GM23338 (cell line): ENCODE measurements around the gene USP15. TPM values are rescaled to one million over a fixed set of nuclear protein-coding genes. Genes with fewer than 3 reads are reported as not detected.

Experiments used
- ATAC-seq: fragments of 200-7000 bp; cut with Tn5 transposase; 3 replicates; pipeline ENCODE4 v1.9.1; 2020
- DNase-seq: peaks from one replicate; pipeline ENCODE4 v3.0.0-alpha.2; 2015; ENCODE audit warnings: low spot score
- H2AFZ ChIP-seq: fragments of 200-600 bp; sonication (generic); 2 replicates; pipeline ENCODE4 v1.8.0; 2016; ENCODE audit warnings: antibody characterized with exemption, mild to moderate bottlenecking, moderate library complexity
- H3F3A ChIP-seq: fragments of 200-600 bp; sonication (generic); replicated peaks from 2 replicates; pipeline ENCODE4 v1.8.0; 2017; ENCODE audit warnings: antibody characterized with exemption, mixed run types, low read depth
- H3K27ac ChIP-seq: fragments of 200-600 bp; sonication (generic); 2 replicates; pipeline ENCODE4 v1.6.1; 2016; ENCODE audit warnings: low read depth
- H3K27me3 ChIP-seq: fragments of 200-600 bp; sonication (generic); 2 replicates; pipeline ENCODE4 v1.8.0; 2016; ENCODE audit warnings: mild to moderate bottlenecking, mixed run types, moderate library complexity; ENCODE audit not compliant: insufficient read depth
- H3K36me3 ChIP-seq: fragments of 200-600 bp; sonication (generic); 2 replicates; pipeline ENCODE4 v1.8.0; 2016; ENCODE audit warnings: mild to moderate bottlenecking; ENCODE audit not compliant: insufficient read depth
- H3K4me1 ChIP-seq: fragments of 200-600 bp; sonication (generic); 2 replicates; pipeline ENCODE4 v1.8.0; 2016; ENCODE audit warnings: mild to moderate bottlenecking, moderate library complexity; ENCODE audit not compliant: insufficient read depth
- H3K4me2 ChIP-seq: fragments of 200-600 bp; sonication (generic); 2 replicates; pipeline ENCODE4 v1.7.1; 2017; ENCODE audit warnings: mixed run types
- H3K4me3 ChIP-seq: fragments of 200-600 bp; sonication (generic); 2 replicates; pipeline ENCODE4 v1.6.1; 2016; ENCODE audit warnings: mixed run types
- H3K79me2 ChIP-seq: fragments of 200-600 bp; sonication (generic); replicated peaks from 2 replicates; pipeline ENCODE4 v1.8.0; 2017; ENCODE audit warnings: mild to moderate bottlenecking; ENCODE audit not compliant: insufficient read depth
- H3K9me2 ChIP-seq: fragments of 200-600 bp; sonication (generic); 2 replicates; pipeline ENCODE4 v1.8.0; 2017; ENCODE audit not compliant: insufficient read depth
- H4K20me1 ChIP-seq: fragments of 200-600 bp; sonication (generic); replicated peaks from 2 replicates; pipeline ENCODE4 v1.8.0; 2017; ENCODE audit warnings: mild to moderate bottlenecking; ENCODE audit not compliant: insufficient read depth
- H3K27ac Mint-ChIP-seq: 2 replicates; pipeline ENCODE4 v1.8.0; 2020; ENCODE audit warnings: inconsistent platforms, mild to moderate bottlenecking, moderate library complexity, mixed read lengths
- H3K27me3 Mint-ChIP-seq: 3 replicates; pipeline ENCODE4 v1.8.0; 2022; ENCODE audit warnings: low read depth, mild to moderate bottlenecking, moderate library complexity, mixed read lengths, inconsistent platforms; ENCODE audit not compliant: insufficient read depth, poor library complexity
- H3K36me3 Mint-ChIP-seq: 3 replicates; pipeline ENCODE4 v1.8.0; 2021; ENCODE audit warnings: low read depth, mild to moderate bottlenecking, inconsistent platforms, moderate library complexity, mixed read lengths
- H3K4me1 Mint-ChIP-seq: 3 replicates; pipeline ENCODE4 v1.8.0; 2020; ENCODE audit warnings: mild to moderate bottlenecking, inconsistent platforms, mixed read lengths
- H3K4me3 Mint-ChIP-seq: 3 replicates; pipeline ENCODE4 v1.8.0; 2021; ENCODE audit warnings: moderate library complexity, mild to moderate bottlenecking, inconsistent platforms, mixed read lengths
- H3K9me3 Mint-ChIP-seq: 3 replicates; pipeline ENCODE4 v1.8.0; 2020; ENCODE audit warnings: moderate library complexity, mild to moderate bottlenecking, inconsistent platforms, mixed read lengths
- CREB1 ChIP-seq: fragments of 250-450 bp; sonication (Bioruptor Pico); IDR thresholded peaks from 2 replicates; pipeline ENCODE4 v1.5.0; 2020; ENCODE audit warnings: low read depth, mild to moderate bottlenecking, moderate library complexity
- EZH2 ChIP-seq: fragments of 200-600 bp; sonication (generic); IDR thresholded peaks from one replicate; pipeline ENCODE4 v1.8.0; 2017; ENCODE audit warnings: antibody characterized with exemption, mild to moderate bottlenecking, low read depth; ENCODE audit not compliant: unreplicated experiment
- EZH2phosphoT487 ChIP-seq: fragments of 200-600 bp; sonication (generic); IDR thresholded peaks from one replicate; pipeline ENCODE4 v1.8.1; 2018; ENCODE audit warnings: antibody characterized with exemption; ENCODE audit not compliant: unreplicated experiment
- JUNB ChIP-seq: IDR thresholded peaks from one replicate; pipeline ENCODE4 v1.6.1; 2016; ENCODE audit warnings: antibody characterized with exemption; ENCODE audit not compliant: unreplicated experiment
- POLR2AphosphoS5 ChIP-seq: IDR thresholded peaks from 2 replicates; pipeline ENCODE4 v1.6.1; 2016; ENCODE audit warnings: antibody characterized with exemption, low read depth
- STAT1 ChIP-seq: IDR thresholded peaks from one replicate; pipeline ENCODE4 v1.6.1; 2016; ENCODE audit warnings: antibody characterized with exemption; ENCODE audit not compliant: unreplicated experiment
- ZNF331 ChIP-seq: fragments of 250-450 bp; sonication (Bioruptor Pico); IDR thresholded peaks from 2 replicates; pipeline ENCODE4 v1.5.0; 2020; ENCODE audit warnings: low read depth, mild to moderate bottlenecking, moderate library complexity
- polyA plus RNA-seq: library from polyadenylated mRNA; unstranded; fragments of >200 nt; fragmentation: Nextera tagmentation; extraction: Ambion mirVana; gene quantifications from 2 replicates; pipeline ENCODE4 v1.2.1, GENCODE V29; 2016
- total RNA-seq: library from RNA; depleted of rRNA; stranded (reverse); fragments of >200 nt; shearing (Covaris generic); gene quantifications from 2 replicates; pipeline ENCODE4 v1.2.3, GENCODE V29; 2014
- TF ChIP-seq, protein P1 (sequence below), 2 experiments: fragments of 200-600 bp in 1 of 2; sonication (generic) in 1 of 2; conservative IDR thresholded peaks; 2 replicates each; pipeline versions ENCODE4 v1.5.1 to v1.6.1; 2016 to 2017; ENCODE audit warnings: antibody characterized with exemption in 2 of 2, low read depth in 2 of 2, mild to moderate bottlenecking in 2 of 2, moderate library complexity in 1 of 2
- TF ChIP-seq, protein P2 (sequence below): IDR thresholded peaks from 2 replicates; pipeline ENCODE4 v1.6.1; 2016; ENCODE audit warnings: antibody characterized with exemption

The USP15 gene
- total and polyA plus RNA-seq, 2 experiments from 2014 or later, result 29.5 to 60.3 TPM

DNA sequence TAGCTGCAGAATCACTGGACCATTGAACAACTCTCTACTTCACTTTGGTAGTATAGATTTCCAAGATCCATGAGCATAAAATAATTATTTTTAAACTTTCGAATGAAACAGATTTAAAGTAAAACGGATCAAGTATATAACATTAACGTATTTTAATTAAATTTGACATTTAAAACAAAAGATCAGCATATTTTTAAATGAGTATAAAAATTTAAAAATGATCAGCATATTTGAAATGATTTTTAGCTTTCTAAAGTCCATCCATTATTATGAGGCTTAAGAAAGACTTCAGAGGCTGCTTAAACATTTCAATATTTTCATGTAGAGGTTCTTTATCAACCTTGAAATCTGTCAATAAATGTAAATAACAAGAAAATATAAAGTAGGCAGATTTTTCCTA is 5.2 kb upstream of the USP15 start:
- TF ChIP-seq, protein P1, sequence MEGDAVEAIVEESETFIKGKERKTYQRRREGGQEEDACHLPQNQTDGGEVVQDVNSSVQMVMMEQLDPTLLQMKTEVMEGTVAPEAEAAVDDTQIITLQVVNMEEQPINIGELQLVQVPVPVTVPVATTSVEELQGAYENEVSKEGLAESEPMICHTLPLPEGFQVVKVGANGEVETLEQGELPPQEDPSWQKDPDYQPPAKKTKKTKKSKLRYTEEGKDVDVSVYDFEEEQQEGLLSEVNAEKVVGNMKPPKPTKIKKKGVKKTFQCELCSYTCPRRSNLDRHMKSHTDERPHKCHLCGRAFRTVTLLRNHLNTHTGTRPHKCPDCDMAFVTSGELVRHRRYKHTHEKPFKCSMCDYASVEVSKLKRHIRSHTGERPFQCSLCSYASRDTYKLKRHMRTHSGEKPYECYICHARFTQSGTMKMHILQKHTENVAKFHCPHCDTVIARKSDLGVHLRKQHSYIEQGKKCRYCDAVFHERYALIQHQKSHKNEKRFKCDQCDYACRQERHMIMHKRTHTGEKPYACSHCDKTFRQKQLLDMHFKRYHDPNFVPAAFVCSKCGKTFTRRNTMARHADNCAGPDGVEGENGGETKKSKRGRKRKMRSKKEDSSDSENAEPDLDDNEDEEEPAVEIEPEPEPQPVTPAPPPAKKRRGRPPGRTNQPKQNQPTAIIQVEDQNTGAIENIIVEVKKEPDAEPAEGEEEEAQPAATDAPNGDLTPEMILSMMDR (conservative IDR thresholded peaks at IDR 0.05; ENCODE audit: low read depth in 2 of 2), result no peak
- no peak for TF ChIP-seq STAT1
- no peak for TF ChIP-seq EZH2
- Histone ChIP-seq H3K4me1 (peaks cover 7% of the 10 kb centered on the region; the same call in 1 of the 2 replicates), H3K27me3 (no peaks in the 10 kb centered on the region), H3K79me2 (no peaks in the 10 kb centered on the region), H3K36me3 (no peaks in the 10 kb centered on the region), H3K27ac (no peak overlapping the region), H3K4me3 (no peak overlapping the region), H4K20me1 (no peaks in the 10 kb centered on the region), H3K4me2 (no peak overlapping the region), H3K9me2 (peaks cover 8% of the 10 kb centered on the region), H2AFZ (no peak overlapping the region), H3F3A (no peaks in the 10 kb centered on the region)
- no peaks in the 10 kb centered on the region for H3K9me3 Mint-ChIP-seq
- H3K27ac Mint-ChIP-seq, result no peak overlapping the region
- ATAC-seq, result no peak
- H3K4me3 Mint-ChIP-seq, result no peak overlapping the region
- peaks cover 6% of the 10 kb centered on the region for H3K27me3 Mint-ChIP-seq
- H3K36me3 Mint-ChIP-seq, result no peaks in the 10 kb centered on the region
- DNase-seq, result no peak
- H3K4me1 Mint-ChIP-seq, result peaks cover 6% of the 10 kb centered on the region; the same call in 1 of the 3 replicates

DNA sequence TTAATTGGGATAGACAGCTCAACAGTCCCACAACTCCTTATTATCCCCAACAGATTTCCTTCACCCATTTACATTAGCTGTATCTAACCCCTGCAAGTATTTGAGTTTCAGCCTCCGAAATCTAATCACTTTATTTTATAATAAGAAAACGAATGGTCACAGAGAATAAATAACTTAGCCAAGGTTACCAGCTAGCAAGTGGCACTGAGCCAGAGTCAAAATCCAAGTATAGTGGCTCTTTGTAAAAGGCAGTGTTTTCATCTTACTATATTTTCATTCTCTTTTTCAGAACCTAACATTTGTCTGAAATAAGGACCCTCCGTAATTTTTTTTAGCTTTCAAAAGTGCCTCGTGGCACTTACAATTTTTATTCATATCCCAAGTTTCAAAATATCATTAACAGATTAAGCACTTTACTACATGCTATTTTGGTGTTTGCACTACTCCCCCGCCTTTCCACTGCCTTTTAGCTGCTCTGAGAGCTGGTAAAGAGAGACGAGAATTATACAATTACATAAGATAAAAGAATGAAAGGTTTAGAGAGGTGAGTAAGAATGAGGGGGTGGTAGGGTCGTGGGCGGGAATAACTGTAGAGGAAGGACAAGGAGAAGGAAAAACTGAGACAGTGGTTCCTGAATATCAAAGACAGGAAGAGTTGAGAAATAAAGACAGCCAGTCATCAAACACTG is 3.7 kb upstream of the USP15 start:
- no peak overlapping the region for H3K4me2 ChIP-seq
- Mint-ChIP-seq H3K27me3 (peaks cover 9% of the 10 kb centered on the region), H3K36me3 (peaks cover 2% of the 10 kb centered on the region; the same call in 2 of the 3 replicates), H3K27ac (no peak overlapping the region), H3K4me1 (peaks cover 4% of the 10 kb centered on the region; the same call in 2 of the 3 replicates), H3K9me3 (no peaks in the 10 kb centered on the region), H3K4me3 (no peak overlapping the region)
- no peak for ATAC-seq
- DNase-seq, result no peak
- H3K4me1 ChIP-seq, result peaks cover 8% of the 10 kb centered on the region; the same call in 1 of the 2 replicates
- H3K36me3 ChIP-seq, result no peaks in the 10 kb centered on the region
- peaks cover 8% of the 10 kb centered on the region for H3K9me2 ChIP-seq
- H3F3A ChIP-seq, result 0 out of 2 replicates have a peak, but pooled peaks cover 3% of the 10 kb centered on the region
- H3K27me3 ChIP-seq, result no peaks in the 10 kb centered on the region
- H2AFZ ChIP-seq, result no peak overlapping the region
- H3K4me3 ChIP-seq, result no peak overlapping the region
- H3K79me2 ChIP-seq, result peaks cover 12% of the 10 kb centered on the region
- H4K20me1 ChIP-seq, result no peaks in the 10 kb centered on the region
- H3K27ac ChIP-seq, result no peak overlapping the region
- TF ChIP-seq, protein P2, sequence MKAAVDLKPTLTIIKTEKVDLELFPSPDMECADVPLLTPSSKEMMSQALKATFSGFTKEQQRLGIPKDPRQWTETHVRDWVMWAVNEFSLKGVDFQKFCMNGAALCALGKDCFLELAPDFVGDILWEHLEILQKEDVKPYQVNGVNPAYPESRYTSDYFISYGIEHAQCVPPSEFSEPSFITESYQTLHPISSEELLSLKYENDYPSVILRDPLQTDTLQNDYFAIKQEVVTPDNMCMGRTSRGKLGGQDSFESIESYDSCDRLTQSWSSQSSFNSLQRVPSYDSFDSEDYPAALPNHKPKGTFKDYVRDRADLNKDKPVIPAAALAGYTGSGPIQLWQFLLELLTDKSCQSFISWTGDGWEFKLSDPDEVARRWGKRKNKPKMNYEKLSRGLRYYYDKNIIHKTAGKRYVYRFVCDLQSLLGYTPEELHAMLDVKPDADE, result no peak
- TF ChIP-seq, protein P1 (conservative IDR thresholded peaks at IDR 0.05; ENCODE audit: low read depth in 2 of 2), result no peak
- no peak for TF ChIP-seq EZH2phosphoT487
- TF ChIP-seq JUNB, result no peak
- TF ChIP-seq POLR2AphosphoS5, result no peak
- no peak for TF ChIP-seq STAT1
- no peak for TF ChIP-seq ZNF331 (CRISPR knock-in tag)
- no peak for TF ChIP-seq CREB1 (CRISPR knock-in tag)
- TF ChIP-seq EZH2, result no peak
